ENCODE results near the gene ATRNL1.
"Not testable (repeated sequence)": the region's sequence is repeated elsewhere in the genome, so short reads cannot be mapped to it uniquely, and the experiment has no call there.

The ATRNL1 gene

DNA sequence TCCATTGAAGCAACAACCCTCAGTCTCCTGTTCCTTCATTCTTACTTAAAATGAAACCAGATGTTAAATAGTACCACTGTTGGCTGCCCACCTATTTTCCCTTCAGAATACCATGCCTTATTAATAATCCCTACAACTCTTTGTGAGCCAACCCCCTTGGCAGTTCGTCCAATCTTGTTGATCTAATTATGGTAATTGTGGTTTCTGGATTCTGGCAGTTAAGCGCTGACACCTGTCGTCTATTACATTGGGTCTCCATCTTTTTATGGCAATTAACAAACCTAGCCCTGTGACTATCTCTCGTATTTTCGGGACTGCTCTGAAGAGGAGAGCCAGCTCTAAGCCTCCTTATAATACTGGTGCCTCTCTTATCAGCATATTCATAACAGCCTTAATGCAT is 432.0 kb downstream of the ATRNL1 start:
- no peak for DNase-seq (ENCODE audit: low read depth, low spot score)
- no peak overlapping the region for H3K4me3 ChIP-seq (ENCODE audit: low read length)

DNA sequence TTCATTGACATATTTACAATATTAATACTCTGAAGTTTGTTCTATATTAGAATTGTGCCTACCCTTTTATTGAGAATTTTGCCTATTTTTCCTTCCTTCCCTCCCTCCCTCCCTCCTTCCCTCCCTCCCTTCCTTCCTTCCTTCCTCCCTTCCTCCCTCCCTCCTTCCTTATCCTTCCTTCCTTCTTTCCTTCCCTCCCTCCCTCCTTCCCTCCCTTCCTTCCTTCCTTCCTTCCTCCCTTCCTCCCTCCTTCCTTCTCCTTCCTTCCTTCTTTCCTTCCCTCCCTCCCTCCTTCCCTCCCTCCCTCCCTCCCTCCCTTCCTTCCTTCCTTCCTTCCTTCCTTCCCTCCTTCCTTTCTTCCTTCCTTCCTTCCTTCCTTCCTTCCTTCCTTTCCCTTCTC is 434.5 kb downstream of the ATRNL1 start:
- not testable (repeated sequence) for H3K4me3 ChIP-seq (ENCODE audit: low read length); DNase-seq (ENCODE audit: low read depth, low spot score)

DNA sequence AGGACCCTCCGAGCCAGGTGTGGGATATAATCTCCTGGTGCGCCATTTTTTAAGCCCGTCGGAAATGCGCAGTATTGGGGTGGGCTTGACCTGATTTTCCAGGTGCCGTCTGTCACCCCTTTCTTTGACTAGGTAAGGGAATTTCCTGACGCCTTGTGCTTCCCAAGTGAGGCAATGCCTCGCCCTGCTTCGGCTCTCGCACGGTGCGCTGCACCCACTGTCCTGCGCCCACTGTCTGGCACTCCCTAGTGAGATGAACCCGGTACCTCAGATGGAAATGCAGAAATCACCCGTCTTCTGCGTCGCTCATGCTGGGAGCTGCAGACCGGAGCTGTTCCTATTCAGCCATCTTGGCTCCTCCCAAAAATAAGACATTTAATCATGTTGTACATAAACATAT is 443.2 kb downstream of the ATRNL1 start:
- H3K4me3 ChIP-seq (ENCODE audit: low read length); DNase-seq (ENCODE audit: low read depth, low spot score): not testable (repeated sequence)

DNA sequence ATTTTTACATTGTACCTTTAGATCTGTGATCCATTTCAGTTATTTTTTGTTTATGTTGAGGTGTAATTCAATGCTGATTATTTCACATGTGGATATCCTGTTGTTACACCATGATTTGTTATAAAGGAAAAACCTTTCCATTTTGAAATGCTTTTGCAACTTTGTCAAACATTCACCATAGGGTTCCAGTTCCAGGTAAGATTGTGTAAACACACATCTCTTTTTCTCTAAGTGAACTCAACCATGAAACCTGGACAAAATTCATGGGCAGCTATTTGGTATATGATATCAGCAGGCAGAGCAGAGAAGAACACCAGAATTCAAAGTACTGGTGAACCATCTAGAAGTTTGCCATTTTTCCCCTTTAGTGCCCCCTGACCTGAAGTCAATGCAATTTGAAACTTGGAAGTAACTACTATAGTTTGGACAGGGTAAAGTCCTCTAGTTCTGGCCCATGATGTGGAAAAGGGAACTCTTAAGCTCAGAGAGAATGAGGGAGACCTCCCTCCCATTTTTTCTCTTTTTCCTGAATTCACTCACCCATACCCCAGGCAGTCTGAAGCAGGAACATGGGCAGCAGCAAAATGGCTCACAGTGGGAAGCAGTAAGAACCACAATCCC is 446.1 kb downstream of the ATRNL1 start:
- no peak for DNase-seq (ENCODE audit: low read depth, low spot score)

DNA sequence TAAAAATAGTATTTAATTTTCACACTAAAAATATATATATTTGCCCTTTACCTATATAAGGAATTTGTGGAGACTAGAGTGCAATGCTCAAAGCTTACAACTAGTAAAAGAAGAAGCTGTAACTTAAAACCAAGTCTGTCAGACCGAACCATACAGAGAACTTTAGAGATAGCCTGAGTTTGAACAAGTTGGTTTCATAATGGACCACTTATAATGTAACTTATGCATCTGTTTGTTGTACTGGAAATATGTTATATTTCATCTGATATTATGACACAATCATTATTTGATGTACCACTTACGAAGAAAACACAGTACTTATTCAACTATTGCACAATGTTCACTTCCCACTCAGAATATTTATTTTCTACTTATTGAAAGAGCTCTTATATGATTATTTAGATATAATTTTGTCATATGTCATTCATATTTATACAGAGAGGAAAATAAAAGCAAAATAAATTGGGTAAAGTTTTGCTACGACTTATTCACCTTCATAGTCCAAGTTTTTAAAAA is 462.8 kb downstream of the ATRNL1 start:
- no peak overlapping the region for H3K4me3 ChIP-seq (ENCODE audit: low read length)
- no peak for DNase-seq (ENCODE audit: low read depth, low spot score)

More for the DNA sequence above, 446.1 kb downstream of the ATRNL1 start:
- no peak overlapping the region for H3K4me3 ChIP-seq (ENCODE audit: low read length)

DNA sequence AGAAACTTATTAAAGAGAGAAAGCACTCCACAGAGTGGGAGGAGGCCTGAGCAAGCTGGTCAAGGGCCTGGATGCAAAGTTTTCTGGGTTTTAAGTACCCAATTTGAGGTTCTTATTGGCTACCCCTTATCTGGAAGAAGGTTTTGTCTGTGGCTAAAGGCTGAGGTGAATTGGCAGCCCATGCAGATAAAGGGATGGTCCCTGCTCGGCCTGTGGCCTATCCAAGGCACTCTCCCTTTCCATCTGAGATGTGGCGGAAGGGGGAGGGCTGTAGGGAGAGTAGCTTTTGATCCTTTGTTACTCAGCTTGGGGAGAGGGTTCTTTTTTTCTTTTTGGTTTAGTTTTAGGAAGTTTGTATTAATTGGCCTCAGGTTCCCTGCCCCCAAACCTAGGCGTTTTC is 465.1 kb downstream of the ATRNL1 start:
- DNase-seq (ENCODE audit: low read depth, low spot score) = no peak
- no peak overlapping the region for H3K4me3 ChIP-seq (ENCODE audit: low read length)

DNA sequence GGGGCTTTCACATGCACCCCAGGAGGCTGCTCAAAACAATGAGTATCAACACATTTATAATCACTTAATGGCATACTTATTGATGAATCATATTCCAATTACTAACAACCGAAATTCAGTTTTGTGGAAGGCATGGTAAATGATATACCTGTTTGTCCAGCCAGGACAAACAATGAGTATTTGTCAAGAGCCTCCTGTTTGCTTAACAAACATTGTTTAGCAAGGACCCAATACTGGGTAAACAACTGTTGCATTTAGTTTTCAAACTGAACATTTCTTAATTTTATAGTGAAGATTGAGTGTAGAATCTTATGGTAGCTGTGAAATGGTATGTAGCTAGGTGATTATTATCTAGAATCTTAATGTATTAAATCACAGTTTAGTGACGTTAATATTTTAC is 473.7 kb downstream of the ATRNL1 start:
- no peak for DNase-seq (ENCODE audit: low read depth, low spot score)

DNA sequence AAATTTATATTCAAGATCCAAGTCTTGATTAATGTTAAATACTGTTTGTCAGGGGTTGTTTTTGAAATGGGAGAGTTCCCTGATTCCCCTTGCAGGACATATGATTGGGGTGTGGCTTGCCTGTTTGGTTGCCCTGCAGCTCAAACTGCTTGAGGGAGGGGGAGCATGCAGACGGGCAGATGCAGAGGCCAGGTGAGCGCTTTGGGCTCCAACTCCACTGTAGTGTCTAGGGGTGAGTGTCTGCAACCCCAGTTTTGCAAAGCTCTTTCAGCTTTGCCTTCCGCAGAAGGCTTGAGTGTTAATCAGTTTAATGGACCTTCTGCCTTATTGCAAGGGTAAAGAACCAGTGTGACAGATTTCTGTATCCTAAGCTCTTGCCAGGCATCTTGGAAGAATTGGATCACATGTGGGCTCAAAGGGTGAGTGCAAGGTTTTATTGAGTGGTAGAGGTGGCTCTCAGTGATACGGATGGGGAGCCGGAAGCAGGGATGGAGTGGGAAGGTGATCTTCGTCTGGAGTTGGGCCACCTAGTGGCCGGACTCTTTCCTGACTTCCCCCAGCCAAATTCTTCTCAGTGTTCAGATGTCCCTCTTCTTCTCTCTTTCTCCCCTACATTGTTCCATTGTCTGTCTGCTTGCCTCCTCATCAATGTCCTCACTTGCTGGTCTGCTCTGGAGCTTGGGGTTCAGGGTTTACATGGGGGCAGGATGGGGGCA is 479.7 kb downstream of the ATRNL1 start:
- H3K4me3 ChIP-seq (ENCODE audit: low read length) = no peak overlapping the region
- DNase-seq (ENCODE audit: low read depth, low spot score) = peak; percentile 3

More for the DNA sequence above, 473.7 kb downstream of the ATRNL1 start:
- no peak overlapping the region for H3K4me3 ChIP-seq (ENCODE audit: low read length)

DNA sequence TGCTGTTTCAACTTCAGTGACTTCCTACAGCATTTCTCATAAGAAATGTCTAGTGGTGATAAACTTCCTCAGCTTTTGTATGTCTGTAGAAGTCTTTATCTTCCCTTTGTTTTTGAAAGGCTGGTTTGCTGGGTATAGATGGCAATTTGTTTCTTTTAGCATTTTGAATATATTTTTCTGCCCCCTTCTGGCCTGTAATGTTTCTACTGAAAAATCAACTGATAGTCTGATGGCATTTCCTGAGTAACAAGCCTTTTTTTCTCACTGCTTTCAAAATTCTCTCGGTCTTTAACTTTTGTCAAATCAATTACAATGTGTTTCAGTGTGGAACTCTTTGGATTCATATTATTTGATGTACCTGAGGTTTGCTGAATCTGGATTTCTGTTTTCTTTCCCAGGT is 487.1 kb downstream of the ATRNL1 start:
- no peak overlapping the region for H3K4me3 ChIP-seq (ENCODE audit: low read length)
- no peak for DNase-seq (ENCODE audit: low read depth, low spot score)

DNA sequence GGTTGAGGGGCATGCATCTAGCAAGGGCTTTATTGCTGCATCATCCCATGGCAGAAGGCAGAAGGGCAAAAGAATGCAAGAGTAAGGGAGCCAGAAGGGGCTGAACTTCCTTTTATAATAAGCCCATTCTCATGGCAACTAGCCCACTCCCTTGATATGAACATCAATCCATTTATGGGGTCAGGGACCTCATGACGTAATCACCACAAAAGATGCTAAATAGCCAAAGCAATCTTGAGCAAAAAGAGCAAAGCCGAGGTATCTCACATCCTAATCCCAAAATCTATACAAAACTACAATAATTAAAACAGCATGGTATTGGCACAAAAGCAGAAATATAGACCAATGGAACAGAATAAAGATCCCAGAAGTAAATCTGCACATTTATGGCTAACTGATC is 499.9 kb downstream of the ATRNL1 start:
- no peak for DNase-seq (ENCODE audit: low read depth, low spot score)
- no peak overlapping the region for H3K4me3 ChIP-seq (ENCODE audit: low read length)

DNA sequence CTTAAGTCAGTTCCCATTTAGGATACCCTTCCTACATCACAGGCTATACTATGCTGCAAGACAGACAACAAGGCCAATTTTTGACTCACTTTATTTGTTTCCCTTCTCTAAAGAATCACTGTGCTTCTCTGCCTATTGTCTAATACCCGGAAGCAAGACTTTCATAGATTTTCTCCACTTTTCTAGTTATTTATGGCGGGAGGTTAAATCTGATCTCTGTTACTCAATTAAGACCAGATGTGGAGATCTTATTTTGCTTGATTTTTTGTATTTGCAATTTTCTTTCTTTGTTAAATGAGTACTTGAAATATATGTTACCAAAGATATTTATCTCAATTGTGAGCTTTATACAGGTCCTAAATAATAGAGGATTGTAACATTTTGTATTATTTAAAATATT is 511.5 kb downstream of the ATRNL1 start:
- DNase-seq (ENCODE audit: low read depth, low spot score) = no peak
- H3K4me3 ChIP-seq (ENCODE audit: low read length) = no peak overlapping the region

DNA sequence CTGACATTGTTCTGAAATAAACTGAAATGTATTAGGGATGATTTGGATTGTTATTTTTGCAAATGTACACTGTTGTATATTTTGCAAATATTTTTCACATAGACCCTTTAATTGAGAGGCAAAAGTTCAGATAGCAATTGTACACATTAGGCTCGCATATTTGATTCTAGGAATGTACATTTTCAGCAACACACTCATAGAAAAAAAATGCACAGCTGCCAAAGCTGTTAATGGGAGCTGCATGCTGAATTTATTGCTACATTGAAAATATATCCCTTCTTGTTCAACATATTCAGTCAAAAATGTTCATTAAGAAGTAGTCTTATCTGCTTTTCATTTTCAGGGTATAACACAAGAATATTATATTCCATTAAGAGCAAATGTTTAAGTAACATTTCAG is 512.9 kb downstream of the ATRNL1 start:
- H3K4me3 ChIP-seq (ENCODE audit: low read length) = no peak overlapping the region
- no peak for DNase-seq (ENCODE audit: low read depth, low spot score)

DNA sequence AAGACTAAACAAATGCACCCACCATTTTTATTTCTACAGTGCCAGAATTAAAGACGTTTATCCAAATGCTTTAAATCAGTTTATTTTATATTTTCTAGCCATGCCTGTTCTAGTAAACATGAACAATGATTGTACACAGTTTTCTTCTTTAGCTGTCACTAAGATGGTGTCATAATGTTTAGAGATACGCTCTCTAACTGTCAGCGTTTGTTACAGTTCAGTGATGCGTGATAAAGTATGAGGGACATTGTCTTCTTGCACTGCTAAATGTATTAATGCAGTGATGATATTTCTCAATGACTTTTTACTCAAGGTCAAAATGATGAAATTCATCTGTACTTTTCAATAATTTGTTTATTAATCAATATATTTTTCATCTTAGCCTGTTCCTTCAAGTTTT is 513.6 kb downstream of the ATRNL1 start:
- no peak for DNase-seq (ENCODE audit: low read depth, low spot score)
- H3K4me3 ChIP-seq (ENCODE audit: low read length) = no peak overlapping the region

DNA sequence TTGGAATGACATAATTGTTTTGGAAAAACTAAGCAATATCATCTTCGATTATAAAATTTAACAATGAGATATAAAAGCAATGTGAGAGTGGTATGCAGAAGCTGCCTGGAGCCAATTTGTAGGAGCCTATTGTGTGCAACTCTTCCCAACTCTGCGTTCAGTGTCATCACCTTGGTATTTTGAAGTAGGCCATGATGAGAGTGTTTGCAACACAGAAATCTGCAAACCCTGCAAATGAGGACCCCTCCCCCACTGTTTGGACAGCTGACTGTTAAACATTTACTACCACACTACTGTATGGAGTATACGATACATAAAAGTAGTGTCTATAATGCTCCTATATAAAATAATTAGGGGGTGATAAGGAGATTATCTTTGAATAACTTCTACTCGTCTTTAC is 531.3 kb downstream of the ATRNL1 start:
- H3K4me3 ChIP-seq (ENCODE audit: low read length) = no peak overlapping the region
- DNase-seq (ENCODE audit: low read depth, low spot score) = no peak

DNA sequence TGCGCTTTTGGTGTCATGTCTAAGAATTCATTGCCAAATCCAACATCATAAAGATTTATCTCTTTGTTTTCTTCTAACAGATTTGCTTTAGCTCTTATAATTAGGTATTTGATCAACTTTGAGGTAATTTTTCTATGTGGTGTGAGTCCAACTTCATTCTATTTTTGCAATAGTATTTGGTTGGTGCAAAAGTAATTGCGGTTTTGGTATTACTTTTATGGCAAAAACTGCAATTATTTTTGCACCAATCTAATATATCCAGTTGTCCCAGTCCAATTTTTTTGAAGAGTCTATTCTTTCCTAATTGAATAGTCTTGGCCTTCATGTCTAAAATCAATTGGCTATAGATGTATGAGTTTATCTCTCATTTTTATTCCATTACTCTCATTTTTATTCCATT is 535.5 kb downstream of the ATRNL1 start:
- no peak overlapping the region for H3K4me3 ChIP-seq (ENCODE audit: low read length)
- DNase-seq (ENCODE audit: low read depth, low spot score) = no peak

DNA sequence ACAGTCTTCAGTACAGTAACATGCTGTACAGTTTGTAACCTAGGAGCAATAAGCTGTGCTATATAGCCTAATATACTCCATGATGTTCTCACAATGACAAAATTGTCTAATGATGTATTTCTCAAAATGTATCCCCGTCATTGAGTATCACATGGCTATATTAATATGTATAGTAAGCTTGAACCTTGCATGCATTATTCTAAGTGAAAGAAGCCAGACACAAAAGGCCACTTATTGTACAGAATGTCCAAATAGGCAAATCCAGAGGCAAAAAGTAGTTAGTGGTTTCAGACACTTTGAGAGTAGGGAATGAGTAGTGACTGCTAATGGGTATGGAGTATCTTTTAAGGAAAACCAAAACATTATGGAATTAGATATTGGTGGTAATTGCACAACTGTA is 545.1 kb downstream of the ATRNL1 start:
- DNase-seq (ENCODE audit: low read depth, low spot score) = no peak
- no peak overlapping the region for H3K4me3 ChIP-seq (ENCODE audit: low read length)

DNA sequence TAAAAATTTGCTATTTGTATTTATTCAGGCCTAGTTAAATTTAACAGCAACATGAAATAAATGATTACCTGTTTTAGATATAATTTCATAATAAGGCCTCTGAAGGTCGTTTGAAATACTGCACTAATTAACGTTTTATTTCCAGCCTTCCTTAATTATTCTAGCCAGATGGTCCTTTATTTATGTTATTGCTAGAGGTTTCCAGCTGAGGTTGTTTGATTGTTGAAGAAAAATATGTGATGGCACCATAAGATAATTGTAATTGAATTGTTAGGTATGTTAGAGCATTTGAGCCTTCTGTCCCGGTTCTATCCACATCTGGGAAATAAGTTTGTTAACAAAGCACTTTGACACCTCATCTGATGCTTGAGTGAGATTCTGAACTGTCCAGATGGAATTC is 556.1 kb downstream of the ATRNL1 start:
- no peak for DNase-seq (ENCODE audit: low read depth, low spot score)
- no peak overlapping the region for H3K4me3 ChIP-seq (ENCODE audit: low read length)

DNA sequence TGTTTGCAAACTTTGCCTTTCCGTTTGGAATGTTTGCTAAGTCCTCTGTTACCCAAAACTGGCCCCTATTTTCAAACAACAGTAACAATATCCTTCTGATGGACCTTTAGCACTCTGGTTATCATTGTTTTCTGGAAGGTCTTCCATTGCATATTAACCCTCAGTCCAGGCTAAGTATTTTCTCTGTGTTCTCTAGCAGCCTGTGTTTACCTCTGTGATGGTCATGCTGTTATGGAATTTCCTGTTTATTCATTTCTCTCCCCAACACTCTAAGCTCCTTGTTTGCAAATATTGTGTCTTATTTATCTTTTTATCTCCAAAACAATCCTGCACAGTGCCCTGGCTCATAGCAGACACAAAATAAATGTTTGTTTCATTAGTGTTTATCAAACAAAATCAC is 560.3 kb downstream of the ATRNL1 start:
- no peak for DNase-seq (ENCODE audit: low read depth, low spot score)
- H3K4me3 ChIP-seq (ENCODE audit: low read length) = no peak overlapping the region

DNA sequence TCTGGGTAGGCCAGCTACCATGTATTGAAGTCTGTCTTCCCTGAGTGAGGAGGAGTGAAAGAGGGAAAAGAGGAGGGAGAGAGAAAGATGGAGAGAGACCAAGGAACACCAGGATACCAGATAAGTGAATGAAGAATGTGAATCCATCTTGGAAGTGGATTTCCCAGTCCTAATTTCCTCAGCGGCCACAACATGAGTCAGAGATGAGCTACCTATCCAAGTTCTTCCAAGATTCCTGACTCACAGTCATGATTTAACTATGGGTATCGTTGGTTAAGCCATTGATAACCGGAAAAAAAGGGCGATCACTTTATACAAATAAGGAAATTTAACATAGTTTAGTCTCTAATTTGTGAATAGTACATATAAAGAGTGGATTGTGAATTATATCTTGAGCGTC is 561.8 kb downstream of the ATRNL1 start:
- no peak overlapping the region for H3K4me3 ChIP-seq (ENCODE audit: low read length)
- no peak for DNase-seq (ENCODE audit: low read depth, low spot score)

DNA sequence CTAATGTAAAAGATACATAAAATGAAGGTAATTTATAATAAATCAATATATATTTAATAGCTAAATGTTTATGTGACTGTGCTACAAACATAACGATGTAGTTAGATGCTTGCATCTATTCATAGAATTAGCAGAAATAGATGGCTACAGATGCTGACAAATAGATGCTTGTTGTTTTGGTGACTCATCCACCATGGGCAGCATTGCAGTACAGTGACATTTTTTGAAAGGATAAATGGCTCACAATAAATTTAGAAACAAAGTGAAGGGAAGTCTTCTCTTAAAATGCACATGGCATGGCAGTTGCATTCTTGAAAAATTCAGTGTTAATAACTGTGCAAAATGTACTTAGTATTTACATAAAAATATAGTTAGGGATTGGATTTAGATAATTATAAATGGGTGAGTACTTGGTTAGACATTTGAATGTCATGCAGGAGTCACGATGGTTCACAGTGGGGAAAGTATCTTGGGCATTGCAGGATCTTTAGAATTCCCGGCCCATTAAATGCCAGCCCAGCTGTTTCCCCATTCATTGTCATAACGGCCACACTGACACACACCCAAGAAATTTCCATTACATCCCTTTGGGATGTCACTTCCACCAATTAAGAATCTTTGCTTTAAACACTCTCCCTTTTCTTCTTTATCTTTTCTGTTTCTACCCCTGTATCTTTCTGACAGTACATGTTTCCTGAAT is 564.1 kb downstream of the ATRNL1 start:
- DNase-seq (ENCODE audit: low read depth, low spot score) = no peak
- H3K4me3 ChIP-seq (ENCODE audit: low read length) = no peak overlapping the region

All from Jurkat, Clone E6-1 (cell line).